H1 (cell line): ENCODE measurements around the gene DIPK1A. TPM values are rescaled to one million over a fixed set of nuclear protein-coding genes. Genes with fewer than 3 reads are reported as not detected.

Source experiments
- CTCF ChIA-PET: fragments of 300-600 bp; sonication (Branson Sonifier 250); formaldehyde crosslinking; loops from one replicate; lab custom pipeline; 2021; ENCODE audit not compliant: partially characterized antibody; lab: Charles Lee
- POLR2A ChIA-PET: fragments of 300-600 bp; sonication (Branson Sonifier 250); formaldehyde crosslinking; loops from one replicate; lab custom pipeline; 2021; ENCODE audit warnings: inconsistent platforms; ENCODE audit not compliant: partially characterized antibody; lab: Charles Lee
- DNase-seq, 2 experiments: peaks; one replicate each; pipeline versions ENCODE4 v3.0.0 to v3.0.0-alpha.2; 2010 to 2022; ENCODE audit warnings: low spot score in 2 of 2, low read depth in 1 of 2, mixed read lengths in 1 of 2
- FAIRE-seq: peaks from 2 replicates; lab custom pipeline; 2011; peaks lifted over from hg19 to GRCh38; lab: Jason Lieb, UNC
- H2AFZ ChIP-seq: 2 replicates; pipeline ENCODE4 v1.8.1; 2012; ENCODE audit warnings: low read length, inconsistent platforms
- H2AK5ac ChIP-seq: 2 replicates; pipeline ENCODE4 v1.6.1; 2013; ENCODE audit warnings: low read depth, low read length
- H2BK120ac ChIP-seq: replicated peaks from 2 replicates; pipeline ENCODE3; 2013; ENCODE audit warnings: low read depth, low read length, inconsistent platforms
- H2BK12ac ChIP-seq: 2 replicates; pipeline ENCODE4 v1.6.1; 2013; ENCODE audit warnings: low read depth, low read length
- H2BK15ac ChIP-seq: 2 replicates; pipeline ENCODE4 v1.6.1; 2013; ENCODE audit warnings: low read length
- H2BK20ac ChIP-seq: 2 replicates; pipeline ENCODE4 v1.6.1; 2013; ENCODE audit warnings: low read length
- H2BK5ac ChIP-seq: 2 replicates; pipeline ENCODE4 v1.6.1; 2013; ENCODE audit warnings: low read depth, low read length
- H3K14ac ChIP-seq: 2 replicates; pipeline ENCODE4 v1.6.1; 2013; ENCODE audit warnings: inconsistent platforms; ENCODE audit not compliant: insufficient read length
- H3K18ac ChIP-seq: 2 replicates; pipeline ENCODE4 v1.6.1; 2013; ENCODE audit warnings: low read length; ENCODE audit errors: extremely low read depth
- H3K23ac ChIP-seq: 2 replicates; pipeline ENCODE4 v1.6.1; 2013; ENCODE audit warnings: inconsistent platforms; ENCODE audit not compliant: insufficient read length
- H3K23me2 ChIP-seq: 2 replicates; pipeline ENCODE4 v1.6.1; 2013; ENCODE audit warnings: low read depth, low read length
- H3K27ac ChIP-seq: 2 replicates; pipeline ENCODE4 v1.6.1; 2011; ENCODE audit warnings: low read depth, low read length, inconsistent platforms
- H3K27me3 ChIP-seq, 4 experiments: replicated peaks in 1 of 4; 1 replicate in 1 of 4; 2 replicates in 3 of 4; pipeline versions ENCODE4 v1.6.1 to v1.8.1; 2011 to 2013; ENCODE audit warnings: low read length in 3 of 4, mild to moderate bottlenecking in 3 of 4, inconsistent platforms in 2 of 4, mixed read lengths in 2 of 4, moderate library complexity in 1 of 4; ENCODE audit not compliant: control insufficient read depth in 3 of 4, insufficient read depth in 3 of 4; ENCODE audit errors: extremely low read depth in 1 of 4
- H3K36me3 ChIP-seq, 4 experiments: 2 replicates each; pipeline versions ENCODE4 v1.6.1 to v1.8.1; 2011 to 2013; ENCODE audit warnings: mild to moderate bottlenecking in 4 of 4, low read length in 3 of 4, moderate library complexity in 2 of 4, control low read depth in 1 of 4, inconsistent platforms in 1 of 4; ENCODE audit not compliant: insufficient read depth in 4 of 4, control insufficient read depth in 2 of 4
- H3K4ac ChIP-seq: replicated peaks from 2 replicates; pipeline ENCODE3; 2013; ENCODE audit warnings: low read length, low read depth, mixed read lengths, inconsistent platforms; ENCODE audit not compliant: insufficient read length
- H3K4me1 ChIP-seq, 4 experiments: replicated peaks in 1 of 4; 1 replicate in 1 of 4; 2 replicates in 3 of 4; pipeline versions ENCODE4 v1.6.1 to v1.8.1; 2011 to 2013; ENCODE audit warnings: low read length in 3 of 4, inconsistent platforms in 2 of 4, mixed read lengths in 1 of 4; ENCODE audit not compliant: insufficient read depth in 4 of 4, control insufficient read depth in 3 of 4
- H3K4me2 ChIP-seq, 2 experiments: 2 replicates each; pipeline versions ENCODE4 v1.6.1 to v1.8.1; 2011 to 2013; ENCODE audit warnings: low read depth in 2 of 2, low read length in 2 of 2, control low read depth in 1 of 2, inconsistent platforms in 1 of 2, mild to moderate bottlenecking in 1 of 2; ENCODE audit not compliant: insufficient read depth in 1 of 2
- H3K4me3 ChIP-seq, 4 experiments: fragments of 200-600, 300-600 bp in 1 of 4; sonication (generic), shearing (Covaris generic), sonication (Bioruptor Twin) in 1 of 4; 2 replicates each; pipeline versions ENCODE4 v1.5.1 to v1.8.1; 2011 to 2016; ENCODE audit warnings: low read length in 4 of 4, low read depth in 3 of 4, control low read depth in 2 of 4, inconsistent platforms in 2 of 4, mild to moderate bottlenecking in 2 of 4, mixed read lengths in 1 of 4, moderate library complexity in 1 of 4; ENCODE audit not compliant: insufficient read depth in 2 of 4; ENCODE audit errors: extremely low read depth in 1 of 4
- H3K56ac ChIP-seq: replicated peaks from 2 replicates; pipeline ENCODE3; 2013; ENCODE audit warnings: low read depth, mild to moderate bottlenecking, mixed read lengths, low read length, inconsistent platforms; ENCODE audit not compliant: insufficient read length
- H3K79me1 ChIP-seq: 2 replicates; pipeline ENCODE4 v1.6.1; 2013; ENCODE audit warnings: low read depth, low read length, control low read depth
- H3K79me2 ChIP-seq, 2 experiments: 2 replicates each; pipeline versions ENCODE4 v1.6.1 to v1.8.1; 2012 to 2013; ENCODE audit warnings: low read length in 2 of 2, mild to moderate bottlenecking in 2 of 2, inconsistent platforms in 1 of 2; ENCODE audit not compliant: insufficient read depth in 2 of 2, control insufficient read depth in 1 of 2
- H3K9ac ChIP-seq, 4 experiments: replicated peaks in 1 of 4; 1 replicate in 1 of 4; 2 replicates in 3 of 4; pipeline versions ENCODE4 v1.6.1 to v1.8.1; 2011 to 2013; ENCODE audit warnings: low read depth in 3 of 4, low read length in 3 of 4, control low read depth in 2 of 4, mild to moderate bottlenecking in 2 of 4, moderate library complexity in 2 of 4, inconsistent platforms in 1 of 4; ENCODE audit errors: extremely low read depth in 1 of 4
- H3K9me3 ChIP-seq, 2 experiments: 2 replicates each; pipeline versions ENCODE4 v1.6.1 to v1.8.1; 2012 to 2013; ENCODE audit warnings: mild to moderate bottlenecking in 2 of 2, moderate library complexity in 2 of 2, control low read depth in 1 of 2, inconsistent platforms in 1 of 2, low read depth in 1 of 2, low read length in 1 of 2, mixed read lengths in 1 of 2; ENCODE audit not compliant: insufficient read depth in 2 of 2
- H4K20me1 ChIP-seq, 2 experiments: replicated peaks in 1 of 2; 2 replicates each; pipeline versions ENCODE3 to v1.8.1; 2011 to 2013; ENCODE audit warnings: inconsistent platforms in 2 of 2, low read length in 2 of 2, mild to moderate bottlenecking in 1 of 2; ENCODE audit not compliant: insufficient read depth in 2 of 2, control insufficient read depth in 1 of 2
- H4K5ac ChIP-seq: 2 replicates; pipeline ENCODE4 v1.6.1; 2013; ENCODE audit warnings: low read length, low read depth, mixed read lengths, inconsistent platforms; ENCODE audit not compliant: insufficient read length
- H4K8ac ChIP-seq: 2 replicates; pipeline ENCODE4 v1.8.0; 2013; ENCODE audit warnings: mild to moderate bottlenecking, moderate library complexity, low read length, inconsistent platforms; ENCODE audit not compliant: insufficient read depth; ENCODE audit errors: extremely low read depth
- H4K91ac ChIP-seq: replicated peaks from 2 replicates; pipeline ENCODE3; 2013; ENCODE audit warnings: low read length, mixed read lengths, inconsistent platforms; ENCODE audit not compliant: insufficient read length
- CREB1 ChIP-seq: IDR thresholded peaks from 2 replicates; pipeline ENCODE4 v1.6.1; 2012; ENCODE audit warnings: inconsistent platforms
- CTBP2 ChIP-seq: IDR thresholded peaks from 2 replicates; pipeline ENCODE4 v1.7.0; 2011; ENCODE audit warnings: borderline replicate concordance, mild to moderate bottlenecking, moderate library complexity, mixed read lengths, low read length; ENCODE audit not compliant: insufficient read depth, insufficient read length
- EGR1 ChIP-seq: IDR thresholded peaks from 2 replicates; pipeline ENCODE4 v1.6.1; 2011; ENCODE audit warnings: low read depth, low read length, borderline replicate concordance
- GABPA ChIP-seq: IDR thresholded peaks from 2 replicates; pipeline ENCODE4 v1.6.1; 2011; ENCODE audit warnings: mild to moderate bottlenecking, low read length, moderate library complexity, borderline replicate concordance; ENCODE audit not compliant: insufficient read depth
- GTF2F1 ChIP-seq: IDR thresholded peaks from 2 replicates; pipeline ENCODE4 v1.6.1; 2012; ENCODE audit warnings: low read depth, low read length, improper control_type of control experiment, borderline replicate concordance
- JUND ChIP-seq: IDR thresholded peaks from 2 replicates; pipeline ENCODE4 v1.6.1; 2011; ENCODE audit warnings: mild to moderate bottlenecking, improper control_type of control experiment, low read length
- KDM4A ChIP-seq: IDR thresholded peaks from one replicate; pipeline ENCODE4 v1.7.1; 2012; ENCODE audit warnings: low read depth, mild to moderate bottlenecking, moderate library complexity, low read length, inconsistent platforms; ENCODE audit not compliant: severe bottlenecking
- RXRA ChIP-seq: IDR thresholded peaks from 2 replicates; pipeline ENCODE4 v1.6.1; 2011; ENCODE audit warnings: low read depth, mild to moderate bottlenecking, low read length, moderate library complexity; ENCODE audit not compliant: insufficient read depth
- SIN3A ChIP-seq, 2 experiments: IDR thresholded peaks in 1 of 2; conservative IDR thresholded peaks in 1 of 2; 2 replicates each; pipeline ENCODE4 v1.6.1; 2011 to 2012; ENCODE audit warnings: low read length in 2 of 2, improper control_type of control experiment in 1 of 2, low read depth in 1 of 2, mild to moderate bottlenecking in 1 of 2
- WGBS, 2 experiments: shearing (Covaris generic) in 1 of 2; methylation state at CpG; one replicate each; pipeline versions ENCODE4 v1.1.6 to v1.1.7; 2013 to 2015; ENCODE audit warnings: low lambda C conversion rate in 2 of 2, mixed read lengths in 2 of 2, inconsistent platforms in 1 of 2, low coverage in 1 of 2, missing lambda C conversion rate in 1 of 2; ENCODE audit not compliant: insufficient replicate concordance in 2 of 2, insufficient coverage in 1 of 2, insufficient read length in 1 of 2; ENCODE audit errors: extremely low coverage in 1 of 2, missing lambda C conversion rate in 1 of 2; 5-methylcytosine and 5-hydroxymethylcytosine counted together
- polyA plus RNA-seq, 7 experiments: library from polyadenylated mRNA; depleted of rRNA in 3 of 7; stranded (reverse) in 5 of 7; unstranded in 2 of 7; fragments of >200 nt in 5 of 7; fragments of 200-250 nt in 2 of 7; gene quantifications; 1 replicate in 5 of 7; 2 replicates in 1 of 7; 4 replicates in 1 of 7; pipeline versions ENCODE4 v1.2.1 to v1.2.3, GENCODE V29; 2011 to 2013; ENCODE audit warnings: missing spikeins in 2 of 7, mixed read lengths in 2 of 7
- total RNA-seq: library from RNA; stranded (reverse); fragmentation: NEBNext Ultra II Directional; extraction: Animal tissue kit (Norgen Biotek cat#: 25700); gene quantifications from 2 replicates; pipeline ENCODE4 v1.2.1, GENCODE V29; 2021

The DIPK1A gene
- total and polyA plus RNA-seq, 2 of the 8 experiments (the other 6 are each of a cell fraction or from before 2014, with no cell fraction given): 2.5 to 5.0 TPM

DNA sequence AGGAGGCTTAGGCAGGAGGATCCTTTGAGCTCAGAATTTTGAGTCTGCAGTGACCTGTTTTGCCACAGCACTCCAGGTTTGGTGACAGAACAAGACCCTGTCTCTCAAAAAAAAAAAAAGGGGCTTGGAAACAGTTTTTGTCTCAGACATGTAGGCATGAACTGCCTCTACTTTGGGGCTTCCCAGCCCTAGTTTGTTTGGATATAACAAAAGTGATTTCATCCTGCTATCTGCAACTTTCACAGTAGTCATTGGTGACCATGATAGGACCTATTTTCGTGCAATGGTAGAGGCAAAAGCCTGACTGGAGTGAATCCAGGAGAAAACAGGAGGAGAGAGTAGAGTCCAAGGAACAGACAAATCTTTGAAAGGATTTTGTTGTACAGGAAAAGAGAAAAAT lies 156.0 kb downstream of the DIPK1A start:
- Histone ChIP-seq H2BK12ac (no peak overlapping the region), H4K8ac (no peak overlapping the region), H3K4me2 (no peak overlapping the region), H3K36me3 (no peaks in the 10 kb centered on the region), H3K56ac (no peak overlapping the region), H2BK15ac (no peak overlapping the region), H2BK5ac (no peak overlapping the region), H3K4me1 (no peaks in the 10 kb centered on the region), H4K5ac (no peak overlapping the region), H3K79me2 (no peaks in the 10 kb centered on the region), H3K9ac (no peak overlapping the region), H3K9me3 (no peaks in the 10 kb centered on the region), H3K4me3 (no peak overlapping the region), H2BK120ac (no peak overlapping the region), H3K23ac (no peak overlapping the region), H3K27me3 (no peaks in the 10 kb centered on the region), H3K18ac (no peak overlapping the region), H3K4ac (no peak overlapping the region), H2BK20ac (no peak overlapping the region), H4K91ac (no peak overlapping the region), H2AK5ac (no peak overlapping the region), H2AFZ (0 out of 2 replicates have a peak overlapping the region, but pooled peaks have one; percentile 1), H3K27ac (no peak overlapping the region), H4K20me1 (no peaks in the 10 kb centered on the region), H3K23me2 (no peaks in the 10 kb centered on the region), H3K79me1 (no peaks in the 10 kb centered on the region), H3K14ac (no peak overlapping the region)
- DNase-seq: no peak
- CTCF ChIA-PET: no interaction called here
- TF ChIP-seq GABPA (no peak), KDM4A (no peak), JUND (no peak), CTBP2 (no peak), CREB1 (no peak), RXRA (no peak), SIN3A (conservative IDR thresholded peaks at IDR 0.05 in 1 of 2, IDR thresholded peaks at IDR 0.05 in 1 of 2; ENCODE audit: low read depth in 1 of 2, low read length in 2 of 2) (no peak), GTF2F1 (no peak), EGR1 (no peak)
- WGBS, 2 experiments: 91% methylated on average over 1 of the region's 1 CpG; no CpG with 5 or more reads in 1 of the 2 experiments
- no peak for FAIRE-seq
- POLR2A ChIA-PET: interaction anchor here (0.8 to 1.9 kb wide), 3 partner anchors 9 to 17 kb away, joined by 3 to 6 read pairs (median 3); no protein-coding TSS in a partner anchor
